ENCODE data around the gene CFAP61. TPM values are rescaled to one million over a fixed set of nuclear protein-coding genes. Genes with fewer than 3 reads are reported as not detected.

Gene CFAP61
- total and polyA plus RNA-seq, 8 donors: 0.95 to 5.3 (median 3.2) TPM; not detected in 1

- Histone ChIP-seq H3K9me3 (no peaks in the 10 kb centered on the region), H3K36me3 (no peaks in the 10 kb centered on the region), H3K4me1 (no peaks in the 10 kb centered on the region), H3K4me3 (no peak overlapping the region), H3K27ac (no peak overlapping the region), H3K27me3 (no peaks in the 10 kb centered on the region)
- ATAC-seq (no peak), DNase-seq (no peak)
- intact Hi-C loops (cut with DNase I): no loop called here
- TF ChIP-seq CTCF (IDR thresholded peaks at IDR 0.05): no peak
Observed at GRCh38 chr20:20181322-20181721, 129.0 kb downstream of the CFAP61 start.

DNA sequence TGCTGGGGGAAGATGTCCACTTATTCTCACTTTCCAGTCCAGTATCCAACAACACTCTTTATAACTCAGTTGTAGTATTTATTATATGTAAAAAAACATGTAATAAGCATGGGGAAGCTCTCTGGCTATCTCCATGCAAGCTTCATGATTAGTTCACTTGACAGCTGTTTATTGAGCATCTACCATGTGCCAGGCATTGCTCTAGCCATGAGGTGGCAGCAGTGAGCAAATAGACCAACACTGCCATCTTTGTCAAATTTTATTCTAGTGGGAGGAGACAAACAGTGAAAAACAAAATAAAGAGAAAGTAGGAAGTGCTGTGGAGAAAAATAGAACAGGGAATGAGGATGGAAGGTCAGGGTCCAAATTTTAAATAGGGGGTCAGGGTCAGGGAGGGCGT is 131.8 kb downstream of the CFAP61 start:
- ATAC-seq (no peak), DNase-seq (no peak)
- intact Hi-C loops (cut with DNase I): no loop called here
- H3K9me3 ChIP-seq: no peaks in the 10 kb centered on the region
- no peak overlapping the region for H3K27ac ChIP-seq
- no peaks in the 10 kb centered on the region for H3K4me1 ChIP-seq
- H3K4me3 ChIP-seq: no peak overlapping the region
- no peaks in the 10 kb centered on the region for H3K27me3 ChIP-seq
- peak in 1 of 2 donors; percentile 27 for TF ChIP-seq CTCF (IDR thresholded peaks at IDR 0.05)
- no peaks in the 10 kb centered on the region for H3K36me3 ChIP-seq

- no peak for ATAC-seq
Observed at GRCh38 chr20:20184706-20185105, 132.4 kb downstream of the CFAP61 start.

GRCh38 chr20:20188647-20189046 is 136.3 kb downstream of the CFAP61 start:
- intact Hi-C loops (cut with DNase I): no loop called here
- TF ChIP-seq CTCF (IDR thresholded peaks at IDR 0.05): no peak
- Histone ChIP-seq H3K27me3 (peaks cover 0 to 2% of the 10 kb centered on the region in 2 donors), H3K4me1 (no peaks in the 10 kb centered on the region), H3K9me3 (no peaks in the 10 kb centered on the region), H3K36me3 (no peaks in the 10 kb centered on the region), H3K4me3 (no peak overlapping the region), H3K27ac (no peak overlapping the region)
- ATAC-seq (no peak), DNase-seq (no peak)

More at GRCh38 chr20:20184706-20185105, 132.4 kb downstream of the CFAP61 start:
- Histone ChIP-seq H3K4me3 (no peak overlapping the region), H3K27ac (no peak overlapping the region), H3K4me1 (no peaks in the 10 kb centered on the region), H3K36me3 (no peaks in the 10 kb centered on the region), H3K9me3 (no peaks in the 10 kb centered on the region), H3K27me3 (no peaks in the 10 kb centered on the region)
- intact Hi-C loops (cut with DNase I): no loop called here
- no peak for TF ChIP-seq CTCF (IDR thresholded peaks at IDR 0.05)
- no peak for DNase-seq

DNA sequence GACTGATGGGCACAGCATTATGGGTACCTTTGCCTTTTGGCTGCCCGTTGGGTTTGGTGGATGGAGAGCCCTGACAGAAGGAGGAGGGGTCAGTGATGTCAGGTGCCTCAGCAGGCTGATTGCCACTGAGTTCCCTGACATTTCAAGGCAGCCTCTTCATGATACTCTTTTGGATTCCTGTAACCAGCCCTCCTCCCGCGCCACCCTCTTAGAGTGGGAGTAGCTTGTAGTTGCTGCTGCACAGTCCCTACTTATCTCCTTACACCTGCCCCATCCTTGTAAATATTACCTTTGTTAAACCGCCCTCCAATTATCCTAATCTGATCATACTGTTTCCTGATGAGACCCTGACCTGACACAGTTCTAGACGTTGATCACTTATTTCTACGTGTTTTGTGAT is 140.0 kb downstream of the CFAP61 start:
- H3K27me3 ChIP-seq: peaks cover 0 to 5% of the 10 kb centered on the region in 2 donors
- DNase-seq (no peak), ATAC-seq (no peak)
- H3K27ac ChIP-seq: no peak overlapping the region
- H3K9me3 ChIP-seq: no peaks in the 10 kb centered on the region
- H3K4me1 ChIP-seq: no peaks in the 10 kb centered on the region
- H3K4me3 ChIP-seq: no peak overlapping the region
- TF ChIP-seq CTCF (IDR thresholded peaks at IDR 0.05): no peak
- intact Hi-C loops (cut with DNase I): no loop called here
- H3K36me3 ChIP-seq: no peaks in the 10 kb centered on the region

All from left lung (tissue), 10 donors.